ENCODE measurements around the gene ASGR2. TPM values are rescaled to one million over a fixed set of nuclear protein-coding genes. Genes with fewer than 3 reads are reported as not detected.

ASGR2 gene
- polyA plus RNA-seq, 1 donor (not counting 4 experiments of a cell fraction or from before 2014, with no cell fraction given): not detected

DNA sequence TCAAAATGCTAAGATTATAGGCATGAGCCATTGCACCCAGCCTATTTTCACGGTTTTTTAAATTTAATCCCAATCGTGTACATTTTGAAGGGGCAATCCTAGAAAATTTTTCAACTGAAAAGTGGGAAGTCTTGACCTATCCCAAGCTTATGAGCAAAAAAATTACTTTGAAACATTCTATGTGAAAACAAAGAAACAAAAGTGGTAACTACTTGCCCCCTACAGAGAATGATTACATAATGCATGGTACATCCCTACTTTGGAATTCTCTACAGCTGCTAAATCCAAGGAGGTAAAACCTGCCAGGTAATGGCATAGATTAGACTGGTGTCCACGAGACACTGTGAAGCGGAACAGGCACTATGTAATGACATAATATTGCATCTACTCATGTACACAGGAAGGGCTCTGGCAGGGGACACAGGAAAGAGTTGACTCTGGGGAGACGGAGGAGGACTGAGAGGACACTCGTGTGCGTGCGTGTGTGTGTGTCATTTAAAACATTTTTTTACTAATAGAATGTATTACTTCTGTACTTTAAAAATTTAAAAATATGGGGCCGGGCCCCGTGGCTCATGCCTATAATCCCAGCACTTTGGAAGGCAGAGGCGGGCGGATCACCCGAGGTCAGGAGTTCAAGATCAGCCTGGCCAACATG is 15.7 kb downstream of the ASGR2 start:
- no peak overlapping the region for H3K9ac ChIP-seq (ENCODE audit: control insufficient read depth, extremely low read depth, insufficient read depth, low read length)
- no peak for FAIRE-seq
- H3K36me3 ChIP-seq (ENCODE audit: control insufficient read depth in 2 of 2, extremely low read depth in 1 of 2, insufficient read depth in 2 of 2, low read length in 2 of 2): no peaks in the 10 kb centered on the region
- no peaks in the 10 kb centered on the region for H3K79me2 ChIP-seq (ENCODE audit: control insufficient read depth, insufficient read depth, low read length)
- peaks cover 19% of the 10 kb centered on the region for H3K27me3 ChIP-seq (ENCODE audit: control insufficient read depth, extremely low read depth, insufficient read depth, low read length)
- no peaks in the 10 kb centered on the region for H3K4me1 ChIP-seq (ENCODE audit: control insufficient read depth, extremely low read depth, insufficient read depth, low read length)
- H3K9me1 ChIP-seq (ENCODE audit: control insufficient read depth, extremely low read depth, insufficient read depth, low read length): no peaks in the 10 kb centered on the region
- no peak for DNase-seq (ENCODE audit: low read depth, low spot score)
- H3K9me3 ChIP-seq (ENCODE audit: control insufficient read depth, low read depth, low read length): no peaks in the 10 kb centered on the region
- no peaks in the 10 kb centered on the region for H4K20me1 ChIP-seq (ENCODE audit: control insufficient read depth, extremely low read depth, insufficient read depth, low read length)
- no peak overlapping the region for H3K27ac ChIP-seq (ENCODE audit: control insufficient read depth, insufficient read depth, low read length)
- no peak for TF ChIP-seq EZH2 (IDR thresholded peaks at IDR 0.05; ENCODE audit: low read length)
- TF ChIP-seq, protein P1, sequence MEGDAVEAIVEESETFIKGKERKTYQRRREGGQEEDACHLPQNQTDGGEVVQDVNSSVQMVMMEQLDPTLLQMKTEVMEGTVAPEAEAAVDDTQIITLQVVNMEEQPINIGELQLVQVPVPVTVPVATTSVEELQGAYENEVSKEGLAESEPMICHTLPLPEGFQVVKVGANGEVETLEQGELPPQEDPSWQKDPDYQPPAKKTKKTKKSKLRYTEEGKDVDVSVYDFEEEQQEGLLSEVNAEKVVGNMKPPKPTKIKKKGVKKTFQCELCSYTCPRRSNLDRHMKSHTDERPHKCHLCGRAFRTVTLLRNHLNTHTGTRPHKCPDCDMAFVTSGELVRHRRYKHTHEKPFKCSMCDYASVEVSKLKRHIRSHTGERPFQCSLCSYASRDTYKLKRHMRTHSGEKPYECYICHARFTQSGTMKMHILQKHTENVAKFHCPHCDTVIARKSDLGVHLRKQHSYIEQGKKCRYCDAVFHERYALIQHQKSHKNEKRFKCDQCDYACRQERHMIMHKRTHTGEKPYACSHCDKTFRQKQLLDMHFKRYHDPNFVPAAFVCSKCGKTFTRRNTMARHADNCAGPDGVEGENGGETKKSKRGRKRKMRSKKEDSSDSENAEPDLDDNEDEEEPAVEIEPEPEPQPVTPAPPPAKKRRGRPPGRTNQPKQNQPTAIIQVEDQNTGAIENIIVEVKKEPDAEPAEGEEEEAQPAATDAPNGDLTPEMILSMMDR (optimal IDR thresholded peaks at IDR 0.05 in 1 of 3, IDR thresholded peaks at IDR 0.05 in 1 of 3, conservative IDR thresholded peaks at IDR 0.05 in 1 of 3; ENCODE audit: extremely low read depth in 1 of 3, insufficient read depth in 2 of 3, low read length in 3 of 3): no peak
- H3K4me3 ChIP-seq (ENCODE audit: control insufficient read depth in 2 of 3, extremely low read depth in 1 of 3, insufficient read depth in 2 of 3, low read depth in 1 of 3, low read length in 3 of 3): no peak overlapping the region
- H2AFZ ChIP-seq (ENCODE audit: control insufficient read depth, low read length): no peak overlapping the region
- dilution Hi-C loops (cut with MboI; ENCODE audit: extremely low pct_ligation_motif_present, low sequenced_read_pairs): no loop called here
- H3K4me2 ChIP-seq (ENCODE audit: control insufficient read depth, extremely low read depth, insufficient read depth, low read depth, low read length): no peak overlapping the region

DNA sequence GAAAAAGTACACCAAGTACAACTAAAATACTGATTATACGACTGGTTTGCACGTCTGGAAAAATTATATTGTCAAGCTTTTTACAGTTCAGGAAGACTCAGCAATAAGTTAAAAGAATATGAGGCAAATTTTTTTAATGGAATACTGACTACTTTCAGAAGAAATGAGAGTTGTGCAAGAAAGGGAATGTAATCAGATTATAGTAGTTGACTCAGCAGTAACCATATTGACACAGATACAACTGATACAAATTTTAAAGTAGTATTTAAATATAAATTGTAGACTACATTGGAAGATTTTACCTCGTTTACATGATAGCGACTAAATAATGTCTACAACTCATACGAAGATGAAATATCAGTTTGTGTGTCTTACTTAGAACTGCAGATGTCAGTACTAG is 16.7 kb downstream of the ASGR2 start:
- Histone ChIP-seq H3K27me3 (ENCODE audit: control insufficient read depth, extremely low read depth, insufficient read depth, low read length) (peaks cover 16% of the 10 kb centered on the region), H3K9me1 (ENCODE audit: control insufficient read depth, extremely low read depth, insufficient read depth, low read length) (no peaks in the 10 kb centered on the region), H2AFZ (ENCODE audit: control insufficient read depth, low read length) (no peak overlapping the region), H3K79me2 (ENCODE audit: control insufficient read depth, insufficient read depth, low read length) (no peaks in the 10 kb centered on the region), H4K20me1 (ENCODE audit: control insufficient read depth, extremely low read depth, insufficient read depth, low read length) (no peaks in the 10 kb centered on the region), H3K4me3 (ENCODE audit: control insufficient read depth in 2 of 3, extremely low read depth in 1 of 3, insufficient read depth in 2 of 3, low read depth in 1 of 3, low read length in 3 of 3) (no peak overlapping the region), H3K9me3 (ENCODE audit: control insufficient read depth, low read depth, low read length) (no peaks in the 10 kb centered on the region), H3K9ac (ENCODE audit: control insufficient read depth, extremely low read depth, insufficient read depth, low read length) (no peak overlapping the region), H3K36me3 (ENCODE audit: control insufficient read depth in 2 of 2, extremely low read depth in 1 of 2, insufficient read depth in 2 of 2, low read length in 2 of 2) (no peaks in the 10 kb centered on the region), H3K27ac (ENCODE audit: control insufficient read depth, insufficient read depth, low read length) (no peak overlapping the region), H3K4me2 (ENCODE audit: control insufficient read depth, extremely low read depth, insufficient read depth, low read depth, low read length) (no peak overlapping the region), H3K4me1 (ENCODE audit: control insufficient read depth, extremely low read depth, insufficient read depth, low read length) (no peaks in the 10 kb centered on the region)
- dilution Hi-C loops (cut with MboI; ENCODE audit: extremely low pct_ligation_motif_present, low sequenced_read_pairs): no loop called here
- DNase-seq (ENCODE audit: low read depth, low spot score) (no peak), FAIRE-seq (no peak)
- TF ChIP-seq, protein P1 (optimal IDR thresholded peaks at IDR 0.05 in 1 of 3, IDR thresholded peaks at IDR 0.05 in 1 of 3, conservative IDR thresholded peaks at IDR 0.05 in 1 of 3; ENCODE audit: extremely low read depth in 1 of 3, insufficient read depth in 2 of 3, low read length in 3 of 3): no peak
- TF ChIP-seq EZH2 (IDR thresholded peaks at IDR 0.05; ENCODE audit: low read length): no peak

Data from keratinocyte (primary cell).